ENCODE measurements around the gene DNM2. TPM values are rescaled to one million over a fixed set of nuclear protein-coding genes. Genes with fewer than 3 reads are reported as not detected.
"Not testable (repeated sequence)": the region's sequence is repeated elsewhere in the genome, so short reads cannot be mapped to it uniquely, and the experiment has no call there.

Gene DNM2
- polyA plus RNA-seq, 2 donors: 68.4 to 87.9 TPM

DNA sequence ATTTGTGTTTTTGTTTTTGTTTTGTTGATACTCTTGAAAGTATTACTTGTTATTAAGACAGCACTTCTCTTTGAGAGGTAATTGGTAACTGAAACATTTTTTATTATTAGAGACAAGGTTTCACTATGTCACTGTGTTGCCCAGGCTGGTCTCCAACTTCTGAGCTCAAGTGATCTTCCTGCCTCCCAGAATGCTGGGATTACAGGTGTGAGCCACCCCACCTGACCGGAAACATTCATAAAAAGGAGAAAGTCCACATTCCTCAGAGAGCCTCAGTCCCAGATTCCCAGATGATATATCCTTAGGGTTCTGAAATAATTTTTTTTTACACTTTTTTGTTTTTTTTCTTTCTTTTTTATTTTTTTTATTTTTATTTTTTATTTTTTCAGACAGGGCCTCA, 156.1 kb downstream of the DNM2 start:
- no peak overlapping the region for H3K4me3 ChIP-seq (ENCODE audit: low read depth in 1 of 2, low read length in 2 of 2)

DNA sequence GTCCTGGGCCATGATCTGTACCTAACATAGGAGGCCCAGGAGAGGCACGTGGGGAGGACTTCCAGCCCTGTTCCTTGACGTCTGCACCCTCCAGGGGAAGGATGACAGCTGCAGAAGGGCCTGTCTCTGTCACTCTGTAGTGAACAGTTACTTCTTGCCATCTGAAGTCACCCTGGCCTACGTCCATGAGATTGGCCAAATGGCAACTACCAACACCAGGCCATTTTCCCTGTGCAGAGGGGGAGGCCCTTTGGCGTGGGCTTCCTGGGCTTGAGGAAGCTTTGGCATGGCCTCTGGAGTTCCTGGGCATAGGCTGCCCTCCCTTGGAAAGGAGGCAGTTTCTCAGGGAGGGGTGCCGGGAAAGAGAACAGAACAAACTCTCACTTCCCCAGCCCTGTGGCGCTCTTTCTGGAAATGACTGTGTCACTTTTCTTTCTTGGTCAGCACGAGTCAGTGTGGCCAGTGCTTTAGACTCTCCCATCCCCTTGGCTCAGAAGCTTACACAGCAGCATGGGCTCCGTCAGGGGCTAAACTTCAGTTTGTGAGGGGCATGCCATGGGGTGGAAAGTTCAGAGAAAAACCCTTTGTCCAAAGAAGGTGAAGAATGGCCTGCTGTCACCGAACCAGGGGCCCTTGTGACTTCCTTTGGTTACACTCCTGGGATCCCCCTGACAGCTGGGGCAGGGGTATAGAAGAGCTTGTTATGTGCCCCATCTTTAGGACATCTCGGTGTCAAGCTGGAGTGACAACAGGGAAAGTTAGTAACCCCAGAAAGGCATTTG, 158.8 kb downstream of the DNM2 start:
- H3K4me1 ChIP-seq (ENCODE audit: control insufficient read depth in 2 of 2, insufficient read depth in 2 of 2, low read length in 1 of 2): peaks cover 3 to 5% of the 10 kb centered on the region in 2 donors
- WGBS, 2 donors: 71 to 73% methylated on average over 10 of the region's 10 CpGs
- peak overlapping the region in 1 of 2 donors; percentile 59 for H3K27ac ChIP-seq (ENCODE audit: low read depth in 2 of 2, low read length in 1 of 2)

More for the DNA sequence above, 156.1 kb downstream of the DNM2 start:
- H3K36me3 ChIP-seq (ENCODE audit: control insufficient read depth in 2 of 2, insufficient read depth in 2 of 2, low read length in 1 of 2): no peaks in the 10 kb centered on the region
- WGBS, 2 donors: 76 to 84% methylated on average over 1 of the region's 1 CpG
- H3K27me3 ChIP-seq (ENCODE audit: control insufficient read depth in 1 of 2, insufficient read depth in 2 of 2, low read length in 2 of 2): no peaks in the 10 kb centered on the region
- H3K9me3 ChIP-seq (ENCODE audit: control insufficient read depth in 2 of 2, insufficient read depth in 1 of 2, low read depth in 1 of 2, low read length in 1 of 2): no peaks in the 10 kb centered on the region
- no peak overlapping the region for H3K27ac ChIP-seq (ENCODE audit: low read depth in 2 of 2, low read length in 1 of 2)
- H3K4me1 ChIP-seq (ENCODE audit: control insufficient read depth in 2 of 2, insufficient read depth in 2 of 2, low read length in 1 of 2): peaks cover 0 to 4% of the 10 kb centered on the region in 2 donors

DNA sequence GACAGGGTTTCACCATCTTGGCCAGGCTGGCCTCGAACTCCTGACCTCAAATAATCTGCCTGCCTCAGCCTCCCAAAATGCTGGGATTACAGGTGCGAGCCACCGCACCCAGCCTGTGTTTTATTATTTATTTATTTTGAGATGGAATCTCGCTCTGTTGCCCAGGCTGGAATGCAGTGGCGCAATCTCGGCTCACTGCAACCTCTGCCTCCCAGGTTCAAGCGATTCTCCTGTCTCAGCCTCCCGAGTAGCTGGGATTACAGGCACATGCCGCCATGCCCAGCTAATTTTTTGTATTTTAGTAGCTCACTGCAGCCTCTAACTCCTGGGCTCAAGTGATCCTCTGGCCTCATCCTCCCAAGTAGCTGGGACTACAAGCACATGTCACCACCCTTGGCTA, 159.7 kb downstream of the DNM2 start:
- WGBS, 2 donors: 97% methylated on average over 9 of the region's 9 CpGs
- not testable (repeated sequence) for H3K27me3 ChIP-seq (ENCODE audit: control insufficient read depth in 1 of 2, insufficient read depth in 2 of 2, low read length in 2 of 2); H3K9me3 ChIP-seq (ENCODE audit: control insufficient read depth in 2 of 2, insufficient read depth in 1 of 2, low read depth in 1 of 2, low read length in 1 of 2); H3K36me3 ChIP-seq (ENCODE audit: control insufficient read depth in 2 of 2, insufficient read depth in 2 of 2, low read length in 1 of 2); H3K4me1 ChIP-seq (ENCODE audit: control insufficient read depth in 2 of 2, insufficient read depth in 2 of 2, low read length in 1 of 2); H3K4me3 ChIP-seq (ENCODE audit: low read depth in 1 of 2, low read length in 2 of 2)
- H3K27ac ChIP-seq (ENCODE audit: low read depth in 2 of 2, low read length in 1 of 2): peak overlapping the region in 1 of 2 donors; percentile 40

More for the DNA sequence above, 158.8 kb downstream of the DNM2 start:
- no peaks in the 10 kb centered on the region for H3K36me3 ChIP-seq (ENCODE audit: control insufficient read depth in 2 of 2, insufficient read depth in 2 of 2, low read length in 1 of 2)
- H3K4me3 ChIP-seq (ENCODE audit: low read depth in 1 of 2, low read length in 2 of 2): no peak overlapping the region
- no peaks in the 10 kb centered on the region for H3K9me3 ChIP-seq (ENCODE audit: control insufficient read depth in 2 of 2, insufficient read depth in 1 of 2, low read depth in 1 of 2, low read length in 1 of 2)
- no peaks in the 10 kb centered on the region for H3K27me3 ChIP-seq (ENCODE audit: control insufficient read depth in 1 of 2, insufficient read depth in 2 of 2, low read length in 2 of 2)

DNA sequence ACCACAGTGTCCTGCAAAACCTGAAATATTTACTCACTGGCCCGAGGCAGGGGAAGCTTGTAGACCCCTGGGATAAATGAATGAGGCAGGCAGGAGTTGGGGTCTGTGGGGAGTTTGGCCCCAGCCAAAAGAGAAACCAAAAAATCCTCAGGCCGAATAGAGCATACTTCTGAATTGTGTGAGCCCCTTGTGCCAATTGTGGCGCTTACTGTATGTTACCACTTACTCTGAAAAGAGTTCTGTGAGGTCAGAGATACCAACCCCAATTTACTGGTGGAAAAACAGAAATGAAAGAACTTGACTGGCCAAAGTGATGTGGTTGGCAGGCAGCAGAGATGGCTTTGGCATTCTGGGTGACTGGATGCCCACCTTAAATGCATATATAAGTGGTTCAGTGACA, 160.4 kb downstream of the DNM2 start:
- Histone ChIP-seq H3K4me1 (ENCODE audit: control insufficient read depth in 2 of 2, insufficient read depth in 2 of 2, low read length in 1 of 2) (peaks cover 6 to 8% of the 10 kb centered on the region in 2 donors), H3K36me3 (ENCODE audit: control insufficient read depth in 2 of 2, insufficient read depth in 2 of 2, low read length in 1 of 2) (no peaks in the 10 kb centered on the region), H3K9me3 (ENCODE audit: control insufficient read depth in 2 of 2, insufficient read depth in 1 of 2, low read depth in 1 of 2, low read length in 1 of 2) (no peaks in the 10 kb centered on the region), H3K27ac (ENCODE audit: low read depth in 2 of 2, low read length in 1 of 2) (peak overlapping the region in 1 of 2 donors; percentile 38), H3K27me3 (ENCODE audit: control insufficient read depth in 1 of 2, insufficient read depth in 2 of 2, low read length in 2 of 2) (no peaks in the 10 kb centered on the region), H3K4me3 (ENCODE audit: low read depth in 1 of 2, low read length in 2 of 2) (no peak overlapping the region)
- WGBS, 2 donors: 69 to 79% methylated on average over 3 of the region's 3 CpGs

Other genes starting within 250 kb of the DNM2 start
- gene KEAP1, start 214.7 kb upstream of the DNM2 start, polyA plus RNA-seq: 10 to 100 TPM; 54.2 to 63.9 TPM
- 10 to 100 TPM in 1 of 2 donors, 1 to 10 TPM in 1; 9.4 to 12.1 TPM for gene S1PR5, start 200.6 kb upstream of the DNM2 start, polyA plus RNA-seq
- 10 to 100 TPM; 43.9 to 53.6 TPM for gene ATG4D, start 174.2 kb upstream of the DNM2 start, polyA plus RNA-seq
- 10 to 100 TPM; 16.4 to 25.3 TPM for gene KRI1, start 152.1 kb upstream of the DNM2 start, polyA plus RNA-seq
- gene CDKN2D, start 149.1 kb upstream of the DNM2 start, polyA plus RNA-seq: 10 to 100 TPM in 1 of 2 donors, 1 to 10 TPM in 1; 4.6 to 11.7 TPM
- 10 to 100 TPM; 54.2 to 55.4 TPM for gene AP1M2, start 130.8 kb upstream of the DNM2 start, polyA plus RNA-seq
- 10 to 100 TPM; 70.5 to 76.8 TPM for gene SLC44A2, start 92.5 kb upstream of the DNM2 start, polyA plus RNA-seq
- gene ILF3, start 63.7 kb upstream of the DNM2 start, polyA plus RNA-seq: 100 to 1,000 TPM in 1 of 2 donors, 10 to 100 TPM in 1; 84.2 to 107 TPM
- gene QTRT1, start 16.6 kb upstream of the DNM2 start, polyA plus RNA-seq: 10 to 100 TPM; 53.2 to 86.4 TPM
- 10 to 100 TPM in 1 of 2 donors, 1 to 10 TPM in 1; 9.9 to 20.4 TPM for gene TMED1, start 118.1 kb downstream of the DNM2 start, polyA plus RNA-seq
- gene C19orf38, start 130.3 kb downstream of the DNM2 start, polyA plus RNA-seq: under 1 TPM; 0.19 to 0.20 TPM
- 10 to 100 TPM; 28.5 to 35.7 TPM for gene CARM1, start 153.5 kb downstream of the DNM2 start, polyA plus RNA-seq
- gene YIPF2, start 210.6 kb downstream of the DNM2 start, polyA plus RNA-seq: 10 to 100 TPM; 37.3 to 47.7 TPM
- gene TIMM29, start 210.7 kb downstream of the DNM2 start, polyA plus RNA-seq: 10 to 100 TPM; 14.1 to 16.7 TPM
- gene SMARCA4, start 243.0 kb downstream of the DNM2 start, polyA plus RNA-seq: 100 to 1,000 TPM in 1 of 2 donors, 10 to 100 TPM in 1; 66.8 to 113 TPM